Activated T-helper 17 cell treated with anti-CD3 and anti-CD28 coated beads, Interleukin-2, amount 50 U/mL, for 72 hours (primary cell): ENCODE measurements around the gene LXN. TPM values are rescaled to one million over a fixed set of nuclear protein-coding genes. Genes with fewer than 3 reads are reported as not detected.
"Not testable (repeated sequence)": the region's sequence is repeated elsewhere in the genome, so short reads cannot be mapped to it uniquely, and the experiment has no call there.

ENCODE experiments used
- ATAC-seq: fragments of 150-1000 bp; cut with Tn5 transposase; replicated peaks from 2 replicates; pipeline ENCODE4 v1.10.0; 2021; ENCODE audit warnings: mild to moderate bottlenecking, moderate library complexity
- H3K27ac Mint-ChIP-seq: one replicate; pipeline ENCODE4 v1.8.0; 2022; ENCODE audit warnings: mixed read lengths
- H3K27me3 Mint-ChIP-seq: one replicate; pipeline ENCODE4 v1.8.0; 2022; ENCODE audit warnings: mixed read lengths
- H3K36me3 Mint-ChIP-seq: one replicate; pipeline ENCODE4 v1.8.0; 2022; ENCODE audit warnings: low read depth, mild to moderate bottlenecking, mixed read lengths
- H3K4me1 Mint-ChIP-seq: one replicate; pipeline ENCODE4 v1.8.0; 2022; ENCODE audit warnings: mixed read lengths
- H3K4me3 Mint-ChIP-seq: one replicate; pipeline ENCODE4 v1.8.0; 2022; ENCODE audit warnings: mild to moderate bottlenecking, mixed read lengths
- H3K9me3 Mint-ChIP-seq: one replicate; pipeline ENCODE4 v1.8.0; 2022; ENCODE audit warnings: mixed read lengths
- total RNA-seq, 2 donors: library from RNA; stranded (reverse); gene quantifications; one replicate each; pipeline ENCODE4 v1.2.3, GENCODE V29; 2022

LXN gene
- total RNA-seq, 2 donors from 2014 or later = 11.9 to 14.9 TPM

- no peaks in the 10 kb centered on the region for H3K9me3 Mint-ChIP-seq
- H3K4me1 Mint-ChIP-seq = no peaks in the 10 kb centered on the region
- H3K4me3 Mint-ChIP-seq = no peak overlapping the region
- no peaks in the 10 kb centered on the region for H3K27me3 Mint-ChIP-seq
- H3K36me3 Mint-ChIP-seq = peaks cover 72% of the 10 kb centered on the region
- H3K27ac Mint-ChIP-seq = no peak overlapping the region
- ATAC-seq = no peak
Observed at GRCh38 chr3:158696618-158697017, 24.2 kb upstream of the LXN start.

- not testable (repeated sequence) for ATAC-seq, H3K27ac Mint-ChIP-seq, H3K9me3 Mint-ChIP-seq, H3K27me3 Mint-ChIP-seq, H3K4me3 Mint-ChIP-seq, H3K4me1 Mint-ChIP-seq
- peaks cover 86% of the 10 kb centered on the region for H3K36me3 Mint-ChIP-seq
Observed at GRCh38 chr3:158693866-158694456, 21.5 kb upstream of the LXN start.

GRCh38 chr3:158685159-158685558, 12.7 kb upstream of the LXN start:
- Mint-ChIP-seq H3K27ac (no peak overlapping the region), H3K4me3 (no peak overlapping the region), H3K9me3 (no peaks in the 10 kb centered on the region), H3K36me3 (peaks cover 77% of the 10 kb centered on the region), H3K4me1 (no peaks in the 10 kb centered on the region), H3K27me3 (no peaks in the 10 kb centered on the region)
- no peak for ATAC-seq

DNA sequence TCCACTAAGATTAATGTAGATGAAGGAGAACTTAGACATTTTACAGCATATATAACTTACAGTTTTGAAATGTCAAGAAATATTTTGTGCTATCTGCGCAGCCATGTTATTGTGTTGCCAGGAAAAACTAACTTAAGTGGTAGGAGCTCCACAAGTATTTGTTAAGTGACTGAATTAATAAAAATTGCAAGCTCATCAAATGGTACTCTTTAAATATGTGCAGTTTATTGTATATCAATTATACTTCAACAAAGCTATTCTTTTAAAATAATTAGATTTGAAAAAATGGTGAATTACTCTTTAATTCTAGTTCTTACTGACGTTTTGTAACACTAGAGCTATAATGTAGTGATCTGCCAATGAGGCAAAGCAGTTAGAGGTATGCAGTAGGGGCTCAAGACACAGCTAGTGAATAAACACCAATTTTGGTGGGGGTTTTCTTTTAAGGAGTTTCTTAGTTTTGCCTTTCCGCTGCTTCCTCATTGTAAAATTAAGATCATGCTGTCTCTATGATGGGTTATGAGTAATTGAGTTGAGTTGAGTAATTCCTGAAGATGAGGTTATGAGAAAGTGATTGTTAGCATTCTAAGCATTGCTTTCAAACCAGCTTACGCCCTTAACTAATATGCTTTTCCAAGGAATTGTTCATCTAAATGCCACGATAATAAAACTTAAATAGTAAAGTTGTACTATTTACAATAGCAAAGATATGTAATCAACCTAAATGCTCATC, 10.9 kb upstream of the LXN start:
- Mint-ChIP-seq H3K4me3 (no peak overlapping the region), H3K9me3 (no peaks in the 10 kb centered on the region), H3K27ac (no peak overlapping the region), H3K27me3 (no peaks in the 10 kb centered on the region), H3K4me1 (no peaks in the 10 kb centered on the region), H3K36me3 (peaks cover 66% of the 10 kb centered on the region)
- peak; percentile 46 for ATAC-seq

DNA sequence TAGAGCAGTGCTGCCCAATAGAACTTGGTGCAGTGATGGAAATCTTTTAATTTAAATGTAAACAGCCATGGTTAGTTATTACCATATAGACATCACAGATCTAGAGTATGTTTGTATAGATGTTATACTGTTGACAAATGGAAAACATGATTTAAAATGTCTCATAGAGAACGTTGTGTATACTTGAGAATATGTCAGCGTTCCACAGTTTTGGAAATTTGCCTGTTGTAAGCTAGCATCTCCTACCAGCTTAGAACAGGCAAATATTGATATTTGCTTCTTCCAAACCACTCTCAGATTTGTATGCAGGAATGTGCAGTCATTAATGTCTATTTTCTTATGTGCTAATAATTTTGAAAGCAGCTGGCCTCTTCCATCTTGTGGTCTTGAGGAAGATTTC, 8.4 kb upstream of the LXN start:
- H3K27ac Mint-ChIP-seq = no peak overlapping the region
- peaks cover 78% of the 10 kb centered on the region for H3K36me3 Mint-ChIP-seq
- no peak overlapping the region for H3K4me3 Mint-ChIP-seq
- no peaks in the 10 kb centered on the region for H3K27me3 Mint-ChIP-seq
- ATAC-seq = no peak
- H3K4me1 Mint-ChIP-seq = no peaks in the 10 kb centered on the region
- no peaks in the 10 kb centered on the region for H3K9me3 Mint-ChIP-seq

GRCh38 chr3:158679547-158680000, 7.1 kb upstream of the LXN start:
- no peaks in the 10 kb centered on the region for H3K4me1 Mint-ChIP-seq
- H3K4me3 Mint-ChIP-seq = no peak overlapping the region
- H3K27ac Mint-ChIP-seq = no peak overlapping the region
- ATAC-seq = no peak
- peaks cover 70% of the 10 kb centered on the region for H3K36me3 Mint-ChIP-seq
- no peaks in the 10 kb centered on the region for H3K9me3 Mint-ChIP-seq
- H3K27me3 Mint-ChIP-seq = no peaks in the 10 kb centered on the region

DNA sequence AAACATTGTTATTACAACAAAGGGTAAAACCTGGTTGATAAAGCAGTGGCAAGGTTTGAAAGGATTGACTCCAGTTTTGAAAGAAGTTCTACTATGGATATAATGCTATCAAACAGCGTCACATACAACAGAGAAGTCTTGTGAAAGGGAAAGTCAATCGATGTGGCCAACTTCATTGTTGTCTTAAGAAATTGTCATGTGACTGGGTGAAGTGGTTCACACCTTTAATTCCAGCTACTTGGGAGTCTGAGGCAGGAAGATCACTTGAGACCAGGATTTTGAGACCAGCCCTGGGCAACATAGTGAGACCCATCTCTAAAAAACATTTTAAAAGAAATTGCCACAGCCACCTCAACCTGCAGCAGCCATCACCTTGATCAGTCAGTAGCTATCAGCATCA, 6.2 kb upstream of the LXN start:
- Mint-ChIP-seq H3K9me3 (no peaks in the 10 kb centered on the region), H3K4me3 (no peak overlapping the region), H3K27ac (no peak overlapping the region), H3K36me3 (peaks cover 70% of the 10 kb centered on the region), H3K27me3 (no peaks in the 10 kb centered on the region), H3K4me1 (no peaks in the 10 kb centered on the region)
- no peak for ATAC-seq

- H3K27me3 Mint-ChIP-seq = no peaks in the 10 kb centered on the region
Observed at GRCh38 chr3:158671821-158672214, 630 bp downstream of the LXN start.

GRCh38 chr3:158668506-158668905, 3.9 kb downstream of the LXN start:
- ATAC-seq = no peak
- Mint-ChIP-seq H3K4me1 (peaks cover 5% of the 10 kb centered on the region), H3K27ac (peak overlapping the region; percentile 15), H3K27me3 (no peaks in the 10 kb centered on the region), H3K36me3 (peaks cover 94% of the 10 kb centered on the region), H3K9me3 (no peaks in the 10 kb centered on the region), H3K4me3 (no peak overlapping the region)

More at GRCh38 chr3:158671821-158672214, 630 bp downstream of the LXN start:
- Mint-ChIP-seq H3K27ac (peak overlapping the region; percentile 97), H3K36me3 (peaks cover 79% of the 10 kb centered on the region), H3K4me1 (peaks cover 5% of the 10 kb centered on the region), H3K9me3 (no peaks in the 10 kb centered on the region), H3K4me3 (peak overlapping the region; percentile 84)
- ATAC-seq = no peak

DNA sequence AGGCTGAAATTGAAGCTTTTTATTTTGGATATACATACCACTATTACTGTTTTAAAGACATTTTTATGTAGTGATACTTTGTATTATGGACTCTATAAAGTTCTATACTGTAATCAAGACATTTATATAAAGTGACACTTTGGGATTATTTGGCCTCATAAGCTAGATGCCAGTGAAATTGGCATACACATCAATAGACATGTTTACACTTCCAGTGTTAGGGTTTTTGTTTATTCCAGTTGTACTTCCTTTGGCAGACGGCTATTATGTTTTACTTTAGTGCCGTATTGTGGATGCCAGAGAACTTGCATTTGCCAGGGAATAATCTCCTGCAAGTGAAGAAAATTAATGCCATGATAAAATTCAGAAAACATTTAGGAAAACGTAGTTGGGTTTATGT, 6.0 kb downstream of the LXN start:
- Mint-ChIP-seq H3K9me3 (no peaks in the 10 kb centered on the region), H3K4me3 (no peak overlapping the region), H3K27me3 (no peaks in the 10 kb centered on the region), H3K36me3 (peaks cover 95% of the 10 kb centered on the region), H3K4me1 (no peaks in the 10 kb centered on the region), H3K27ac (no peak overlapping the region)
- ATAC-seq = no peak

DNA sequence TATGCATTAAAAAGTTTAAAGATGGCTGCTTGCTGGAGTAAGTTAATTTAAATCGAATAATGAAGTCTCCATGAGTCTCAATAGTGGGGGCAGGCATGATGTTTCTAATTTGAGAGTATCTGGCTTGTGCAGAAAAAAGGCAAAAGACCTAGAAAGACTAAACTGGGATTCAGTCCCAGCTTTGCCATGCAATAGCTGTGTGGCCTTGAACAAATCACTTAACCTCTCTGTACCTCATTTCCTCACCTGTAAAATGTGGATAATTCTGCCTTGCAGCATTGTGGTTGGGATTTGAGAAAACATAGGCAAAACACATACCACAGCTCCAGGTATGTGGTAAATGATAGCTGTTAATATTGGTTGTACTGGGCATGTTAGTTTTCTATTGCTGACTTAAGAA, 8.6 kb downstream of the LXN start:
- H3K27ac Mint-ChIP-seq = no peak overlapping the region
- no peak overlapping the region for H3K4me3 Mint-ChIP-seq
- no peaks in the 10 kb centered on the region for H3K27me3 Mint-ChIP-seq
- no peaks in the 10 kb centered on the region for H3K9me3 Mint-ChIP-seq
- H3K36me3 Mint-ChIP-seq = peaks cover 95% of the 10 kb centered on the region
- ATAC-seq = no peak
- peaks cover 5% of the 10 kb centered on the region for H3K4me1 Mint-ChIP-seq

DNA sequence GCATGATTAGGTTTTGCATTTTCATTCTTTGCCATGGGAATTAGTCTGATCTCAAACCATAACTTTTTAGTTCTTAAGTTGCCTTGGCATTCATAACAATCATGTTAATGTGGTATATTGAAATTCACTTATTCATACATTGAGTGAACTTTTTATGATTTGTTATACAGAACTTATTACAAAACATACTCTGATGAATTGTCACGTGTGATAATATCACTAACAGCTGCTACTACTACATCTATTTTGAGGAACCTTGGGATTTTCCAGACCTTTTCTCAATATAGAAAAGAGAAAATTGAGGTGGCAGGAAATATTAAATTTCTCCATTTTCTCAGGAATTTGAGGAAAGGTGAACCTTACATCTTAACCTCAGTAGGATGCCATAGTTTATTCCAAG, 9.2 kb downstream of the LXN start:
- no peak overlapping the region for H3K4me3 Mint-ChIP-seq
- peaks cover 95% of the 10 kb centered on the region for H3K36me3 Mint-ChIP-seq
- H3K9me3 Mint-ChIP-seq = no peaks in the 10 kb centered on the region
- peaks cover 6% of the 10 kb centered on the region for H3K4me1 Mint-ChIP-seq
- no peaks in the 10 kb centered on the region for H3K27me3 Mint-ChIP-seq
- H3K27ac Mint-ChIP-seq = no peak overlapping the region
- ATAC-seq = no peak

DNA sequence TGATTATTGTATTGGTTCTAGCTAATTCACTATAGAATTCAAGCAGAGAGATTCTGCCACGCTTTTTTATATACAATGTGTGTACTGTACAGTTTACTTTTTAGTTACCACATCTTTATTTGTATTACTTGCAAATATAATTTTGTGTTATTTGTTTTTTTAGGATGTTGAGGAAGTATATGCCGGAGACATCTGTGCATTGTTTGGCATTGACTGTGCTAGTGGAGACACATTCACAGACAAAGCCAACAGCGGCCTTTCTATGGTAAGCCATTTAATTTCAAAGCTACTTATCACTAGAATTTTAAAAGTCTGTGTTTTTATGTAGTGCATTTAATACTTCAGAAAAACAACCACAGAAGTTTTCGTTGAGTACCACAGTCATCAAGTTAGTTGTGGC, 11.7 kb downstream of the LXN start:
- Mint-ChIP-seq H3K36me3 (peaks cover 96% of the 10 kb centered on the region), H3K9me3 (no peaks in the 10 kb centered on the region), H3K4me1 (peaks cover 6% of the 10 kb centered on the region), H3K27ac (no peak overlapping the region), H3K4me3 (no peak overlapping the region), H3K27me3 (no peaks in the 10 kb centered on the region)
- no peak for ATAC-seq

- peaks cover 94% of the 10 kb centered on the region for H3K36me3 Mint-ChIP-seq
- H3K9me3 Mint-ChIP-seq = no peaks in the 10 kb centered on the region
- ATAC-seq = peak; percentile 85
- no peaks in the 10 kb centered on the region for H3K27me3 Mint-ChIP-seq
- peaks cover 6% of the 10 kb centered on the region for H3K4me1 Mint-ChIP-seq
- no peak overlapping the region for H3K27ac Mint-ChIP-seq
- no peak overlapping the region for H3K4me3 Mint-ChIP-seq
Observed at GRCh38 chr3:158659454-158660237, 12.8 kb downstream of the LXN start.

GRCh38 chr3:158658889-158659288, 13.6 kb downstream of the LXN start:
- Mint-ChIP-seq H3K9me3 (no peaks in the 10 kb centered on the region), H3K27me3 (no peaks in the 10 kb centered on the region), H3K4me3 (no peak overlapping the region), H3K36me3 (peaks cover 94% of the 10 kb centered on the region), H3K27ac (peak overlapping the region; percentile 54), H3K4me1 (peaks cover 6% of the 10 kb centered on the region)
- peak; percentile 29 for ATAC-seq
